ENCODE measurements around the gene PRDM13. TPM values are rescaled to one million over a fixed set of nuclear protein-coding genes. Genes with fewer than 3 reads are reported as not detected.

Gene PRDM13
- total RNA-seq, 1 experiment from 2014 or later = 0.11 TPM

- TF ChIP-seq ARID4B (CRISPR knock-in tag; IDR thresholded peaks at IDR 0.05; ENCODE audit: borderline replicate concordance) = peak; percentile 82
- peak; percentile 31; the same call in 1 of the 2 replicates for TF ChIP-seq SP1 (CRISPR knock-in tag; conservative IDR thresholded peaks at IDR 0.05)
- TF ChIP-seq, protein P1, sequence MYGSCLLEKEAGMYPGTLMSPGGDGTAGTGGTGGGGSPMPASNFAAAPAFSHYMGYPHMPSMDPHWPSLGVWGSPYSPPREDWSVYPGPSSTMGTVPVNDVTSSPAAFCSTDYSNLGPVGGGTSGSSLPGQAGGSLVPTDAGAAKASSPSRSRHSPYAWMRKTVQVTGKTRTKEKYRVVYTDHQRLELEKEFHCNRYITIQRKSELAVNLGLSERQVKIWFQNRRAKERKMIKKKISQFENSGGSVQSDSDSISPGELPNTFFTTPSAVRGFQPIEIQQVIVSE (CRISPR knock-in tag; IDR thresholded peaks at IDR 0.05; ENCODE audit: borderline replicate concordance) = no peak
- peak; percentile 77; the same call in 1 of the 2 replicates for TF ChIP-seq ZNF263 (CRISPR knock-in tag; IDR thresholded peaks at IDR 0.05; ENCODE audit: low read depth)
- TF ChIP-seq SMAD4 (CRISPR knock-in tag; IDR thresholded peaks at IDR 0.05) = peak; percentile 81
- TF ChIP-seq MYBL2 (CRISPR knock-in tag; IDR thresholded peaks at IDR 0.05) = peak; percentile 61; the same call in 1 of the 2 replicates
- peak; percentile 84 for TF ChIP-seq RELA (CRISPR knock-in tag; IDR thresholded peaks at IDR 0.05; ENCODE audit: borderline replicate concordance)
- TF ChIP-seq NR2C2 (CRISPR knock-in tag; IDR thresholded peaks at IDR 0.05) = peak; percentile 62
- TF ChIP-seq, protein P2, sequence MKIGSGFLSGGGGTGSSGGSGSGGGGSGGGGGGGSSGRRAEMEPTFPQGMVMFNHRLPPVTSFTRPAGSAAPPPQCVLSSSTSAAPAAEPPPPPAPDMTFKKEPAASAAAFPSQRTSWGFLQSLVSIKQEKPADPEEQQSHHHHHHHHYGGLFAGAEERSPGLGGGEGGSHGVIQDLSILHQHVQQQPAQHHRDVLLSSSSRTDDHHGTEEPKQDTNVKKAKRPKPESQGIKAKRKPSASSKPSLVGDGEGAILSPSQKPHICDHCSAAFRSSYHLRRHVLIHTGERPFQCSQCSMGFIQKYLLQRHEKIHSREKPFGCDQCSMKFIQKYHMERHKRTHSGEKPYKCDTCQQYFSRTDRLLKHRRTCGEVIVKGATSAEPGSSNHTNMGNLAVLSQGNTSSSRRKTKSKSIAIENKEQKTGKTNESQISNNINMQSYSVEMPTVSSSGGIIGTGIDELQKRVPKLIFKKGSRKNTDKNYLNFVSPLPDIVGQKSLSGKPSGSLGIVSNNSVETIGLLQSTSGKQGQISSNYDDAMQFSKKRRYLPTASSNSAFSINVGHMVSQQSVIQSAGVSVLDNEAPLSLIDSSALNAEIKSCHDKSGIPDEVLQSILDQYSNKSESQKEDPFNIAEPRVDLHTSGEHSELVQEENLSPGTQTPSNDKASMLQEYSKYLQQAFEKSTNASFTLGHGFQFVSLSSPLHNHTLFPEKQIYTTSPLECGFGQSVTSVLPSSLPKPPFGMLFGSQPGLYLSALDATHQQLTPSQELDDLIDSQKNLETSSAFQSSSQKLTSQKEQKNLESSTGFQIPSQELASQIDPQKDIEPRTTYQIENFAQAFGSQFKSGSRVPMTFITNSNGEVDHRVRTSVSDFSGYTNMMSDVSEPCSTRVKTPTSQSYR (CRISPR knock-in tag; IDR thresholded peaks at IDR 0.05) = peak; percentile 75; the same call in 1 of the 2 replicates
- 0 out of 2 replicates have a peak, but pooled peaks have one; percentile 51 for TF ChIP-seq ATF1 (CRISPR knock-in tag; IDR thresholded peaks at IDR 0.05)
- TF ChIP-seq MAX (CRISPR knock-in tag; IDR thresholded peaks at IDR 0.05) = peak; percentile 82
- TF ChIP-seq TEAD4 (CRISPR knock-in tag; IDR thresholded peaks at IDR 0.05) = peak; percentile 53; the same call in 1 of the 2 replicates
- TF ChIP-seq RORB (CRISPR knock-in tag; IDR thresholded peaks at IDR 0.05) = no peak
- TF ChIP-seq, protein P3, sequence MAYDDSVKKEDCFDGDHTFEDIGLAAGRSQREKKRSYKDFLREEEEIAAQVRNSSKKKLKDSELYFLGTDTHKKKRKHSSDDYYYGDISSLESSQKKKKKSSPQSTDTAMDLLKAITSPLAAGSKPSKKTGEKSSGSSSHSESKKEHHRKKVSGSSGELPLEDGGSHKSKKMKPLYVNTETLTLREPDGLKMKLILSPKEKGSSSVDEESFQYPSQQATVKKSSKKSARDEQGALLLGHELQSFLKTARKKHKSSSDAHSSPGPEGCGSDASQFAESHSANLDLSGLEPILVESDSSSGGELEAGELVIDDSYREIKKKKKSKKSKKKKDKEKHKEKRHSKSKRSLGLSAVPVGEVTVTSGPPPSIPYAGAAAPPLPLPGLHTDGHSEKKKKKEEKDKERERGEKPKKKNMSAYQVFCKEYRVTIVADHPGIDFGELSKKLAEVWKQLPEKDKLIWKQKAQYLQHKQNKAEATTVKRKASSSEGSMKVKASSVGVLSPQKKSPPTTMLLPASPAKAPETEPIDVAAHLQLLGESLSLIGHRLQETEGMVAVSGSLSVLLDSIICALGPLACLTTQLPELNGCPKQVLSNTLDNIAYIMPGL (CRISPR knock-in tag; IDR thresholded peaks at IDR 0.05) = 0 out of 2 replicates have a peak, but pooled peaks have one; percentile 61
- TF ChIP-seq, protein P4, sequence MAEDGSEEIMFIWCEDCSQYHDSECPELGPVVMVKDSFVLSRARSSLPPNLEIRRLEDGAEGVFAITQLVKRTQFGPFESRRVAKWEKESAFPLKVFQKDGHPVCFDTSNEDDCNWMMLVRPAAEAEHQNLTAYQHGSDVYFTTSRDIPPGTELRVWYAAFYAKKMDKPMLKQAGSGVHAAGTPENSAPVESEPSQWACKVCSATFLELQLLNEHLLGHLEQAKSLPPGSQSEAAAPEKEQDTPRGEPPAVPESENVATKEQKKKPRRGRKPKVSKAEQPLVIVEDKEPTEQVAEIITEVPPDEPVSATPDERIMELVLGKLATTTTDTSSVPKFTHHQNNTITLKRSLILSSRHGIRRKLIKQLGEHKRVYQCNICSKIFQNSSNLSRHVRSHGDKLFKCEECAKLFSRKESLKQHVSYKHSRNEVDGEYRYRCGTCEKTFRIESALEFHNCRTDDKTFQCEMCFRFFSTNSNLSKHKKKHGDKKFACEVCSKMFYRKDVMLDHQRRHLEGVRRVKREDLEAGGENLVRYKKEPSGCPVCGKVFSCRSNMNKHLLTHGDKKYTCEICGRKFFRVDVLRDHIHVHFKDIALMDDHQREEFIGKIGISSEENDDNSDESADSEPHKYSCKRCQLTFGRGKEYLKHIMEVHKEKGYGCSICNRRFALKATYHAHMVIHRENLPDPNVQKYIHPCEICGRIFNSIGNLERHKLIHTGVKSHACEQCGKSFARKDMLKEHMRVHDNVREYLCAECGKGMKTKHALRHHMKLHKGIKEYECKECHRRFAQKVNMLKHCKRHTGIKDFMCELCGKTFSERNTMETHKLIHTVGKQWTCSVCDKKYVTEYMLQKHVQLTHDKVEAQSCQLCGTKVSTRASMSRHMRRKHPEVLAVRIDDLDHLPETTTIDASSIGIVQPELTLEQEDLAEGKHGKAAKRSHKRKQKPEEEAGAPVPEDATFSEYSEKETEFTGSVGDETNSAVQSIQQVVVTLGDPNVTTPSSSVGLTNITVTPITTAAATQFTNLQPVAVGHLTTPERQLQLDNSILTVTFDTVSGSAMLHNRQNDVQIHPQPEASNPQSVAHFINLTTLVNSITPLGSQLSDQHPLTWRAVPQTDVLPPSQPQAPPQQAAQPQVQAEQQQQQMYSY (CRISPR knock-in tag; IDR thresholded peaks at IDR 0.05) = peak; percentile 22; the same call in 1 of the 2 replicates
- 0 out of 2 replicates have a peak, but pooled peaks have one; percentile 78 for TF ChIP-seq KAT7 (CRISPR knock-in tag; IDR thresholded peaks at IDR 0.05; ENCODE audit: borderline replicate concordance)
- peak; percentile 54 for TF ChIP-seq ZNF232 (CRISPR knock-in tag; IDR thresholded peaks at IDR 0.05)
- TF ChIP-seq CTCF (IDR thresholded peaks at IDR 0.05) = no peak
- TF ChIP-seq GABPB1 (CRISPR knock-in tag; IDR thresholded peaks at IDR 0.05) = no peak
- TF ChIP-seq EMX1 (CRISPR knock-in tag; IDR thresholded peaks at IDR 0.05) = no peak
- TF ChIP-seq TEAD1 (CRISPR knock-in tag; IDR thresholded peaks at IDR 0.05) = 0 out of 2 replicates have a peak, but pooled peaks have one; percentile 32
- TF ChIP-seq ZNF317 (CRISPR knock-in tag; IDR thresholded peaks at IDR 0.05; ENCODE audit: borderline replicate concordance, low read depth) = 0 out of 2 replicates have a peak, but pooled peaks have one; percentile 23
These were observed 12.2 kb downstream of the PRDM13 start (continued) for GRCh38 chr6:99618649-99619408.

All from WTC11 (cell line).